Activated CD8-positive, alpha-beta memory T cell treated with anti-CD3 and anti-CD28 coated beads, Interleukin-2, amount 50 U/mL, for 24 hours (primary cell): ENCODE data around the gene AHR.

Source experiments
- DNase-seq: peaks from one replicate; pipeline ENCODE4 v3.0.0-alpha.2; 2020; ENCODE audit errors: extremely low read depth

Gene AHR

GRCh38 chr7:17298102-17298839 is at the start of gene AHR:
Gene AHR, plus strand, starts transcription at chr7:17298652. Its CDS starts 613 bp downstream, at chr7:17299265.
- peak; percentile 71 for DNase-seq

GRCh38 chr7:17253885-17254284 is 44.6 kb upstream of the AHR start:
- DNase-seq, result no peak

GRCh38 chr7:17255926-17256325 is 42.5 kb upstream of the AHR start:
- no peak for DNase-seq

- no peak for DNase-seq
Measured at GRCh38 chr7:17256375-17256774, 42.1 kb upstream of the AHR start.

DNA sequence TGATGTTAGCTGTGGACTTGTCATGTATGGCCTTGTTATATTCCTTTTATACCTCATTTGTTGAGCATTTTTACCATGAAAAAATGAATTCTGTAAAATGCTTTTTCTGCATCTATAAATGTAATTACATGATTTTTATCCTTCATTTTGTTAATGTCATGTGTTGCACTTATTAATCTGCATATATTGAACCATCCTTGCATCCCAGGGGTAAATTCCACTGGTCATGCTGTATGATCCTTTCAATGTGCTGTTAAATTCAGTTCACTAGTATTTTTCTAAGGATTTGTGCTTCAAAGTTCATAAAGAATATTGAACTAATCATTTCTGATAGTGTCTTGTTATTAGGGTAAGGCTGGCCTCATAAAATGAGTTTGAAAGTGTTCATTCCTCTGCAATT is 31.9 kb upstream of the AHR start:
- no peak for DNase-seq

GRCh38 chr7:17269341-17270221 is 28.9 kb upstream of the AHR start:
- no peak for DNase-seq

- no peak for DNase-seq
Measured at GRCh38 chr7:17274551-17275245, 23.8 kb upstream of the AHR start.

GRCh38 chr7:17275749-17276671 is 22.4 kb upstream of the AHR start:
- DNase-seq, result no peak

- DNase-seq, result no peak
Measured at GRCh38 chr7:17279061-17279460, 19.4 kb upstream of the AHR start.

GRCh38 chr7:17289074-17289645 is 9.3 kb upstream of the AHR start:
- DNase-seq, result no peak

GRCh38 chr7:17292843-17293242 is 5.6 kb upstream of the AHR start:
- DNase-seq, result no peak

GRCh38 chr7:17293481-17293880 is 5.0 kb upstream of the AHR start:
- no peak for DNase-seq

GRCh38 chr7:17297243-17297642 is 1.2 kb upstream of the AHR start:
- no peak for DNase-seq

DNA sequence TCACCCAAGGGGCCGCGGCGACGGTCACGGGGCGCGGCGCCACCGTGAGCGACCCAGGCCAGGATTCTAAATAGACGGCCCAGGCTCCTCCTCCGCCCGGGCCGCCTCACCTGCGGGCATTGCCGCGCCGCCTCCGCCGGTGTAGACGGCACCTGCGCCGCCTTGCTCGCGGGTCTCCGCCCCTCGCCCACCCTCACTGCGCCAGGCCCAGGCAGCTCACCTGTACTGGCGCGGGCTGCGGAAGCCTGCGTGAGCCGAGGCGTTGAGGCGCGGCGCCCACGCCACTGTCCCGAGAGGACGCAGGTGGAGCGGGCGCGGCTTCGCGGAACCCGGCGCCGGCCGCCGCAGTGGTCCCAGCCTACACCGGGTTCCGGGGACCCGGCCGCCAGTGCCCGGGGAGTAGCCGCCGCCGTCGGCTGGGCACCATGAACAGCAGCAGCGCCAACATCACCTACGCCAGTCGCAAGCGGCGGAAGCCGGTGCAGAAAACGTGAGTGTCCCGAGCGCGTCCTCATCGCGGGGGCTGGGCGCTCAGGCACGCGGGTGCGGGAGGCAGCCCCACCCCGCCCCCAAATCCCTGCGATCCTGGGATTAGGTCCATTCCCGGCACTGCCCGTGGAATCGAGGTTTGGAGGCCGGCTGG is 509 bp downstream of the AHR start:
- DNase-seq, result no peak

DNA sequence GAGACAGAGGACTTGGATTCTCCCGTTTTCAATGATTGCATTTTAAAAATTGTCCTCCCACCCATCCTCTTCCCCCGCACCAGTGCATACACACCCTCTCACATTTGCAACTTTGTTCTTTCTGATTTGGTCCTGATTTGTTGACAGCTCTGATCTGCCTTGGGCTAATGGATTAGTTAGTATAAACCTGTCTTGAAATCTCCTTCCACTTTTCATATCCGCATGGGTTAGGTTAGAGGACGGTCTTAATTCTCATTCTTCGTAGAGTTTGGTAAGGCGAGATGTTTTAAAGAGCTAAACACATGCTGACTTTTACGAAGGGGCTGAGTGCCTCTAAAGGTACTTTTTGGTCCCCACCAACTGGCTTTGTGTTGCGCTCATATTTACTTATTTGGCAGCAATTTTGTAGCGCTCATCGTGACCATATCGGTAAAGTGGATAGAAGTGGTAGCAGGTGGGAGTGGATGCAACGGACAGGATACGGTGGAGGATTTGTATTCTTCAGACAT is 1.1 kb downstream of the AHR start:
- no peak for DNase-seq

DNA sequence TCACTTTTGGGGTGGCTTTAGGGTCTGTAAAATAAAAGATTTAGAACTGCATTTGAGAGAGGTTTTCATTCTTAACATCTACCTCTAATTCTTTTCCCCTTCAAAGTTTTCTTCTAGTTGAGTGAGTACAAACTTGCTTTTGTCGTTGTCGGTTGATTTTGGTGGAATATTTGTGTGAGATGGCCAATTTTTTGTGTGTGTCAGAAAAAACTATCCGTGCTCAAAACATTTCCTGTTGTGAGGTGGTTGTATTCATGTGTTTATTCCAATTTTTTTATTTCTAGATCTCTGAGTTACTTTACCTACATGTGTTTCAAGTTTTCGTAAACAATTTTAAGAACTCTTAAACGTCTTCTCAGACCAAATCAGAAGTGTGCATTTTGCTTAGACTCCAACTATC is 1.6 kb downstream of the AHR start:
- DNase-seq, result no peak

GRCh38 chr7:17300437-17300836 is 2.0 kb downstream of the AHR start:
- no peak for DNase-seq

- DNase-seq, result no peak
Measured at GRCh38 chr7:17301471-17302456, 3.3 kb downstream of the AHR start.

DNA sequence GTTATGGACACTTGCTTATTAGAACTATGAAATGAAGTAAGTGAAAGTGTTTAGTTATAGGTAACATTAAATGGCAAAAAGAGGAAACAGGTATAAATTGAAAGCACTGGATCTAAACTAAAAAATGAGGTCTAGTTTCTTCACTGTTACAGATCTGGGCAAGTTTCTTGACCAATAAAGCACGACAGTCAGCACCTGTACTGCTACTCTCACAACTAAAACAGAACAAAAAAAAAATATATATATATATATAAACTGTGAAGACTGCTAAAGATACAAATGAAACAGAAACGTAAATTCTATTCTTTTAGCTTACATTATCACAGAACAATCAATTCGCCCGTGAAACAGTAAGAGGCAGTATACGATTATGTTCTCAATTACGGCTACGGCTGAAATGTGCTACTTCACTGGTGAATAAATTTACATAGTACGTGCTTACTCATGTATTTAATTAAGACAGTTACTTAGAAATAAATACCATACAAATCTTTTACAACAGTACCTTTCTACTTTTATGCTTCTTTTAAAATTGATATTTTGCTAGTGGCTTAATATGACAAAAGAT is 4.2 kb downstream of the AHR start:
- DNase-seq, result no peak
